ENCODE data around the gene HOXD1.

The HOXD1 gene

DNA sequence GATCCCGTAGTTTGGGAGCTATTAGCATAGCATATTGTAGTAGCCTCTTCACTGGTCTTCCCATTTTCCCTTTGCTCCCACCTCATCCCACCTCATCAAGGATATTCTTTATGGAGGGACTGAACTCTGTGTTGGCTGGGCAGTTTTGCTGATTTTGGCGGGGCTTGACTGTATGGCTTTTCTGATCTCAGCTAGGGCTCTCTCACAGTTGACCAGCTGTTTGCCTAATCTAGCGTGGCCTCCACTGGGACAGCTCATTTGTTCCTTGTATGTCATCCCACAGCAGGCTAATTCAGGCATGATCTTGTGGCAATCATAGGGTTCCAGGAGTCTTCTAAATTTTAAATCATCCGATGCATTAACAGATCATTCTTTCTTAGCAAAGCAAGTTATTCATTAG is 50.6 kb downstream of the HOXD1 start:
- DNase-seq (ENCODE audit: low read depth in 2 of 3, low spot score in 2 of 3) = no peak

DNA sequence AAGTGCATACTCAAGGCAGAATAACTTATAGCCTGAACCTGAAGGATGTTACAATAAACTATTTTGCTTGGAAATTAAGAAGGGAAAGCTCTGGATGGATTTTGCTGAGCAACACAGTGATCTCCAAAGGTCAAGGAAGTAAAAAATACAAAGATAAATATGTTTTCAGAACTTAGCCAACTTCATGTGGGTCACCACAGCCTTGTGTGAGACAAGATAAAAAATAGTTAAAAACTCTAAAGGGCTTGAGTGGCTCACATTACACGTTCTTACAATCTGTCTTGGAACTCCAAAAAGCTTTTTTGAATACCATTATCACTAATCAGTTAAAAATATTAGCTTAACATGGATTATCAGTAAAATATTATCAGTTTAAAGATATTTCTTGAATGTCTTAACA is 51.8 kb downstream of the HOXD1 start:
- DNase-seq (ENCODE audit: low read depth in 2 of 3, low spot score in 2 of 3) = no peak
